H4 (cell line): ENCODE data around the gene PPM1L. TPM values are rescaled to one million over a fixed set of nuclear protein-coding genes. Genes with fewer than 3 reads are reported as not detected.

Source experiments
- DNase-seq: peaks from one replicate; pipeline ENCODE4 v3.0.0-alpha.2; 2015; ENCODE audit warnings: low spot score
- total RNA-seq: library from RNA; depleted of rRNA; stranded (reverse); fragments of >200 nt; shearing (Covaris generic); gene quantifications from 2 replicates; pipeline ENCODE4 v1.2.3, GENCODE V29; 2014

The PPM1L gene
- total RNA-seq, 1 experiment from 2014 or later: 1.6 TPM

DNA sequence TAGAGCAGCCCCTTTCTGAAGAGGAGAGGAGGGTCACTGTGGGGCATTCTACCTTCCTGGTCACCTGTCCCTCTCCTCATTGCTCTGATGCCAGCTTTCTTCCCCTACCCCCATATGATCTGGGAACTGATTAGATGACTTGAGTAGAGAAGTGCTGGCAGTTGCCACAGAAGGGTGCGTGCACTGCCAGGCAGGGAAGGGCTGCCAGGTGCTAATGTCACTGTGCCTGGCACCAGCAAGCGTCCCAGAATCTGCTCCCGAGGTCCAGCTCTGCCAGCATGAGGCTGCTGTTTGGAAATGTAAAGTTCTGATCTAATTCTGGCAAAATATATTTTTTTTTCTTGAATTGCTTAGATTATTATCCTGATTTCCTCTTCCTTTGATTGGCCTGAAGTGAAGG lies 52.8 kb downstream of the PPM1L start:
- no peak for DNase-seq

DNA sequence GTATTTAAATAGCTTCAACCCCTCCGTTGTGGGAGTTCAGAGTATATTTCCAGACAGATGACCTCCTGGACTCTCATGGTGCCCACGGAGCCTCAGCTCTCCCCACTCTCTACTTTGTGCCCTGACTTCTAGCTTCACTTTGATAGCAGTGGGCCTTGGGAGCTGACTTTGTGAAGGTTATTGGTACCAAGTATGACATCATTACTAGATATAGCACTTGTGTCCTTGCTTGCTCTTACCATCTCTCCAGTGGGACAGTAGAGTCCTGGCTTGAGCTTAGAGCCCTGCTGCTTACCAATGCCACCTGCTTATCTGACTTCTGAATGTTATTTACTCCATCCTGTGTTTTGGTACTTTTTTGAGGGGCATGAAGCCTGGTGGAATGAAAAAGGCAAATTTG lies 53.4 kb downstream of the PPM1L start:
- DNase-seq: no peak

DNA sequence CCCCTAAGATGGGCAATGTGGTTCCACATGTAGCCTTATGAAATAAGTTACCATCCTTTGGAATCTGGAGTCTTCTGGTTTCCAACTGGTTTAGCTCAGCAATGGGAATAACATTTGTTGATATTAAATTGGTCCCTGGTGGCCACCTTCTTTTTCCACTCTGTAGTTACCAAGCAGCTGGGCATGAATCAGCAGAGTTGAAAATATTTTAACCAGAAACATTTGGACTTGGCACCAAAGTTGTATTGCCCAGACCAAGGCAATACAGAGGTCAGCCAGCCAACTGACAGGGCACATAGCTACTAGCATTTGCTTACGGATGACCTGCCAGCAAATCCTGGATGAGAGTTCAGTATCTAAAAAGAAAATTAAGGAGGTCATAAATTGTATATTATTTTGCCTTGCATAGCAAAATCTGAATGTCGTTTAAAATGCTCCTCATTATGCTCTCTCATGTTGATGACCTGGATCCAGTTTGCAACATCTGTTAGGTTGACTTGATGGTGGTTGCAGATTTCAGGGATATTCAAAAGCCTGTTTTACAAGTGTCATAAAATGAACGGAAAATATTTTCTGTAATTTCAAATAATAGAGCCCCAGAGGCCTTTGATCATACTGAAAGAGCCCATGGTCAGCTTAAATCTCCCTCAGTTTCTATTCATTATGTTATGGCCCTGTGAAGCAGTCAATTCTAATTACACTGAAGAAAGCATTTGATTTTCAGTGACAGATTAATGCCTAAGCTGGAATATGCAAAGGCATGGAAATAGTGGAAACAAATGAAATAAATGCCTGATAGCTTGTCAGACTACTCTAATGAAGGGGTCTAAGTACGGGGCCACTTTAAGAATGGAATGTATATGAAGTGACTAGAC lies 54.6 kb downstream of the PPM1L start:
- DNase-seq: peak; percentile 68

DNA sequence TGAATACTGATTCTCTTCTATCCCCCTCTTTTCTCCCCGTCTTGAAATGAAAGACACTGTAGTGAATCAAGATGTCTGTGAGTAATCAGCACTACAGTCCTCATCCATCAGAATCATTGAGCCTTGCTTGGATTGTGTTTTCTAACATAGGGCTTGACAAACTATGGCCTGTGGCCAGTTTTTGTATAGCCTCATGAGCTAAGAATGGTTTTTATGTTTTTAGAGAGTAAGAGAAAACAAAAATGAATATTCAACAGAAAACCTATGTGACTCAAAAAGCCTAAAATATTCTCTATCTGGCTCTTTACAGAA lies 55.2 kb downstream of the PPM1L start:
- no peak for DNase-seq

DNA sequence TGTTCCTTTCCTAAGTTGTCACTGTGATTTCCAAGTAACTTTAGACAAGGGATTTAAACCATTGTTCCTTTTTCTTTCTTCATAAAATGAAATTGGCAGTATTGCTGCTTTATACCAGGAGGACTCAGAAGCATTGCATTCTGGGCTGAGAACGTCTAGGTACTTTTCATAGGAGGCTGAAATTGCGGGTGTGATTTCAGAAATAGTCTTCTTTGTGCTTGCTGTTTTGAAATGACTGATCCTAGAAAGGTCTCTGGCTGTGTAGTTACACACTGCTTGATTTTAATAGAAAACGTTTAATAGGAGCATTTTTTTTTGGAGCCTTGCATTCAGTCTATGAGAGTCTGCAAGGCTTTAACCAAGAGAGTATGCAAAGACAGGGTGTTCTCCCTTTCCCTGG lies 56.3 kb downstream of the PPM1L start:
- no peak for DNase-seq

DNA sequence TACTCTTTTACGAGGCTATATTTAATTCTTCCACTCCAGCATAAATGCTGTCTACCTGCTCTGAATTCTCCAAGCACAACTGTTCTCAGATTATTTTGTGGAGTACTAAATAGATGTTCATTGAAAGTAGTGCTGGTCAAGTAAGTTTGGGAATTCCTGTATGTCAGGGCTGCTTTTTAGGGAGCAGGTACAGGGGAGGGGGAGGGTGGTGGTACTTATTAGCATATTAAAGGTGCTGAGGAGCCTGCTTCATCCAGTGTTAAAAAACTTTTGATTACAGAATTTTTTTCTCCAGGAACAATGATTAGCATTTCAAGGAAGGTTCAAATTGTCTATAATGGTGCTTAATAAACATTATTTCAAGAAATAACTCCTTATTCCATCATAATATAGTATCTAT lies 59.2 kb downstream of the PPM1L start:
- DNase-seq: no peak

DNA sequence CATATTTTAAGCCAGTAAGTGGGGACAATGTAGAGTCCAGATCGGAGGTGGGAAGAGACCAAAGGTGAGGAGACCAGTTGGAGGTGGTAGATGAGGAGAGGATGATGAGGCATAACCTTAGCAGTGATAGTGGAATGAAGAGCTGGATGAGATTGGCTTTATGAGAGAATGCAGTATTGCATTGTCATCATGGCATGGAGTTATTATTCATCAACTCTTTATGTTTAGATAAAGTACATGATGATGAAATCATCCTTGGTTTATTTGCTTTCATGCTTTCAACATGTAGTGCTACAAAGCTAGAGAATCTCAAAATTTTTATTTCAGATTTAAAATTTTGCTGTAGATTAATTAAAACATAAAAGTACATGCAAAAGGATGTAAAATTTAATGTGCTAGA lies 64.0 kb downstream of the PPM1L start:
- DNase-seq: no peak

DNA sequence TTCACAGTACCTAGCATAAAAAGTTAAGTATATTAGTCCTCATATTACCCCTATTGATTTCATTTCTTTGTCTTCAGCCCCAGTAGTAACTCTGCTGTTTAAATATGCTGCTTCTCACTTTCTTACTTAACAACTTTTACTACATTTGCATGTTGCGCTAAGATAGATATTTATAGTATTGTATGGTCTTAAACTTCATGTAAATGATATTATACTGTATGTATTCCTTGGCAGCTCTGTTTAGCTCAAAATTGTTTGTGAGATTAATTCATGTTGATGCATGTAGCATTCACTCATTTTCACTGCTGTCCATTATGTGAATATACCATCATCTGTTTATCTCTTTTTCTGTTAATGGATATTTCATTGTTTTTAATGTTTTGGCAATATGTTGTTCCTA lies 64.4 kb downstream of the PPM1L start:
- DNase-seq: no peak

DNA sequence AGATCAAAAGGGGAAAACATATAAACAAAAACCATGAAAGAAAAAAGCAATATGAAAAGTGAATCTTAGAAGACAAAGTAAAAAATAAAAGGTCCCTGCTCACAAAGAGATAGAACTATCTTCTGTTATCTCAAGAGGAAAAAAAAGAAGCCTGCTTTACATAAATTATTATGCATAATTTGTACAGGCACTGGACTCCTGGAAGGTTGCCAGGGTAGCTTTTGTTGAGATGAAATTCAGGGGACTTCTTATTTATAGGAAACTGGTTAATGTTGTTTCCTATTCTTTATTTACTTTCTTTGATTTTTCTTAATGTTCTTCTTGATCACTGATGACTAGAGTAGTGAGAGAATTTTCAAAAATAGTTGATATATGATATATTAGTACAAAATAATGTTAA lies 66.9 kb downstream of the PPM1L start:
- DNase-seq: no peak

DNA sequence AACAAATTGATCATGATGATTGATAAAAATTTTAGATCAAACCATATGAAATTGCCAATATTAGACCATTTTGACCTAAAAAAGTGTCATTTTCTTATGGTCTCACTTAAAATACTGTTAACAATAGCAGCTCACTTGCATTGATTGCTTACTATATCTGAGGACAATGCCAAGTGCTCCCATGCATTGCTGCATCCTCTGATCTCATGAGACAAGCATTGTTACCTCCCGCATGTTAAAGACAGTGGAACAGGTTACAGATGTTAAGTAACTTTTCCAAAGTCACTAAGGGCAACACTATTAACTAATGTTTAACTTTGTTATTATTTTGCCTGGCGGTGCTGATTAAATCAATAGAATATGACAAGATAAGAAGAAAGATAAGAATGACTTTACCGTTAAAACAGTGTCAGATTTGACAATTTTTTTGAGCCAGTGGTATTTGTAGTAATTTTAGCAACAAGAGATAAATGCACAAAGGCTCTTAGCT lies 69.3 kb downstream of the PPM1L start:
- no peak for DNase-seq

DNA sequence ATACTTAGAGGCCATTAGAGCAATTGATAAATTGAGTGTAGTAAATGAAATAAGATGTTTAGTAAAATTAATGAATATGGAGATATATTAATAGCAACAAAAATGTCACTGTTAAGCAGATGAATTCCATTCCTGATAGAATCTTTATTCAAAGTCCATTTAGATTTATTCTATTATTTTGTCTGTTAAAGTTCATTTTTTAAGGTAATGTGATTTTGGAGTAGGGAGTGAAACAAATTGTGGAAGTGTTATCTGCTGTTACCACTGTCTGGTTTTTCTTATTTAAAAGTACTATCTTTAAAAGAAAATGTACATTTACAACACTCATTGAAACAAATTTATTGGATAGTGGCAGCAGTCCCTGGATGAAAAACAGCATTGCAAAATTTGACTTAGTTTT lies 70.4 kb downstream of the PPM1L start:
- DNase-seq: no peak

DNA sequence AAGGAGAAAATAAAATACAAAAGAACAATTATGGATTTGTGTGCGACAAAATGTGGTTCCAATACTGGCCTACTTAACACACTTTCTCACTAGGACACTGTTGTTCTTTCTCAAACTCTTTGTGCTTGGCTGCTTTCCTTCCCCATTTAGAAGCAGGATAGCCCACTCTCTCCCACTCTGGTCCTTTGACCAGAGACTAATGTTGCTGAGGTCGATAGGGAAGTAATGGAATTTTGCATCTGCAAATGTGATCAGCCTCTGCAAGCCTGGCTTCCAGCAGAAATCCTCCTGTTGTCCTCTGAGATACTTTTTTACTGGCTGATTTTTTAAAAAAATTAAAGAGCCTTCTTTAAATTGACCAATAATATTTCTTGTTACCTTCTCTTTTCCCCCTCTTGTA lies 71.0 kb downstream of the PPM1L start:
- no peak for DNase-seq

DNA sequence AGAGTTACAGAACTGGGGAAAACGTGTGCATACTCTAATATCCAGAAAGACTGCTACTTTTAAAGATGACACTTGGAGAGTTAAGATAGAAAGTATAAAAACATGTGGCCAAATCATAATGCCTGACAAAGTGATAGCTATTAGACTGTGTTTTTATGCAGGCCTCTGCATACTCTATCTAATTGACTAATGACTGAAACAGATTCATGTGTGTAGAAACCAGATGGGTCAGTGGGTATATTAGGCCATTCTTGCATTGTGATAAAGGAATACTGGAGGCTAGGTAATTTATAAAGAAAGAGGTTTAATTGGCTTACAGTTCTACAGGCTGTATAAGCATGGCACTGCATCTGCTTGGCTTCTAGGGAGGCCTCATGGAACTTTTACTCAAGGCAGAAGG lies 71.5 kb downstream of the PPM1L start:
- no peak for DNase-seq

DNA sequence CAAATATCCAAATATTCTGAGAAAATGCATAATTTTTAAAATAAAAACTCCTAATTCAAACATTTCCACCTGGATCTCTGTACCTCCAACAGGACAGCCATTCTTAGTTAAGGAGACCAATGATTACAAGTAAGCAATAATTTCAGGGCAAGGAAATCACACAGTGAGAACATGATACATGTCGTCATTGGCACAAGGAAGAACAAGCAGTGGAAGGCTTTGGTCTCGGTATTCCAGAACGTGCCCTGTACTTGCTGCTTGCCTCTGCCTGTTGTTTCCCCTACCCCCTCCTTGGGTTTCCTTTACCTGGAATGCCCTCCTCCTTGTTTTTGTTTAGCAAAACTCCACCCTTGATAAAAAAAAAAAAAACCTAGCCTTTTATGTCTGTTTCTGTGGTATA lies 72.8 kb downstream of the PPM1L start:
- DNase-seq: no peak

DNA sequence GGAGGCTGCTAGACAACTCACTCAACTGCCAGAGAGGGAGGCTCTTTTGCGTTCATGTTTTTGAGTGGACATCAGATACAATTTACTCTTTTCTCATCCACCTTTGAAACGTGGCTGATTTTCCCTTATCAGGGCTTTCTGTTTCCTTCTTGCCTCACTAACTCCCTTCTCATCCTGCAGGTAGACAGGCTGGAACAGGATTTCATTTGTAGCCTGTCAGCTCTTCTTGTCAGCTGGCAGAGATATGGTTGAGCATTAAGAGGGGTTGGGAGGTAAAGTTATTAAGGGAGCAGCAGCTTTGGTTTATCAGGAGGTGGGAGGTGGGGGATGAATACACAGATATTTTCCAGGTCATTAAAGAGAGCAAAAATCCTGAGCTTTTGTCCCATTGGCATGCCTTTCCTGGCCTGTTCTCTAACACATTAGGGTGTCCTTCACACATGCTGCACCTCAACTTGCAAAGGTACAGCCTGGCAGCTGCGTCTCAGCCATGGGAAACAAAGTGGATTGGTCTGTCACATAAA lies 73.5 kb downstream of the PPM1L start:
- no peak for DNase-seq

DNA sequence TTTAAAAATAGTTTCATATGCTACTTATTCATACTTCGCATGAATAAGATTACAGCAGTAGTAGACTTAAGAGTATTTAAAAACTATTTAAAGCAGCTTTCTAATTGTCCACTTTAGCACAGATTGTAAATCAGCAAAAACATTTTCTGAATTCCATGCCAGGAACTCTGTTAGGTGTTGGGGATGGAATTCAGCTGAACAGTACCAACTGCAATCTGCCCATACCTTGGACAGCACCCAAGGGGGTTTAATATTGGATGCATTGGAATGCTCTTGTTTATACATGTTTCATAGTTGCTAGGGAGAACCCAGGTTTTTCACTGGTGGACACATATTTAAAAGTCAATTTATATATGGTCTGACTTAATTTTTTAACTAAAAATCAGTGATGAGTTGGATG lies 74.8 kb downstream of the PPM1L start:
- DNase-seq: no peak

DNA sequence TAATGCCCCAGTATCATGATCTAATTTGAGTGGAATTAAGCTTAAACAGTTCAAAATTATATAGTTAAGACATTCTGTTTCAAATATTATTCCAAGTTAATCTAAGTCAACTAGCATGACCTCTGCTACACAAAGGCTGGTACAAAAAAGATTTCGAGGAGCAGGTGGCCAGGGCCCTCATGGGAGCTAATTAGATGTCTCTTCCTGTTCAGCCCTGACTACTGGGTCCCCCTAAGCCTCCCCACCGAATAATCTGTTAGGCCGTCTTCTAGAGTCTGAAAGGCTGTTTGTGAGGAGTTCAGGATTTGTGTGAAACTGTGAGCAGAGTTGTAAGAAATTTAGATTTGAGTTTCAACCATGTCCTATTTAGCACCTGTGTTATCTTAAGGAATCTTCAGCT lies 75.4 kb downstream of the PPM1L start:
- no peak for DNase-seq

DNA sequence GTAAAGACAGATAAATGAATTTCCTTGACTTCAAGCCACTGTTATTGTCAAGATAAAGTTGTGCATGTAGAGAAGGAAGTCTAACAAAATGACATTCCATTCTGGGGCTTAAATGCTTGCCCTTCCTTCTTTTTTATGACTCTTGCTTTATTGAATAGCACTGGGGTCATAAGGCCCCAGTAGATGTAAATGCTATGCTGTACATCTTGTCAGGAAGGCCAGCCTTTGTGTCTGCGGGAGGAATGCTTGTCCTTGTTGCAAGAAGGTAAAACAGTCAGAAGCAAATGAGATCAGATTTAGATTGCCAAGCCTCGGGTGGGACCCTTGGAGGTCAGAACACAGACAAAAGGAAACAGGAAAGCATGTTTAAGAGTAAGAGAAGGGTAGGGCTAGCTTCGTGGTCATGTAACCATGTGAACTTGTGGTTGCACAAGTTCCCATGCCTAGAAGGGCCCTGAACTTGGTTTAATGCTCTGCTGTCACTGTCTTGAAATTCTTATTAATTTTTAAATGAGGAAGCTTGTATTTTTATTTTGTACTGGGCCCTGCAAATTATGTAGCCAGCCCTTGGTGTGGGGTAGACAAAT lies 81.5 kb downstream of the PPM1L start:
- no peak for DNase-seq

DNA sequence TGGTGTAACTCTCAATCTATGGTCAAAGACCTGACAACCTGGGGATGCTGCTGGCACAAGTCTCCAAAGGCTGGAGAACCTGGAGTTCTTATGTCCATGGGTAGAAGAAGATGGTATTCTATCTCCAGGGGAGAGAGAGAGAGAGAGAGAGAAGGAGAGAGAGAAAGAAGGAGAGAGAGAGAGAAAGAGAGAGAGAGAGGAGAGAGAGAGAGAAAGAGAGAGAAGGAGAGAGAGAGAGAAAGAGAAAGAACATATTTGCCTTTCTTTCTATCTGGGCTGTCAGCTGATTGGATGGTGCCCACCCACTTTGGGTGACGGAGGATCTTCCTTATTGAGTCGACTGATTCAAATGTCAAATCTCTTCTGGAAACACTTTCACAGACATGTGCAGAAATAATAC lies 84.6 kb downstream of the PPM1L start:
- DNase-seq: no peak

DNA sequence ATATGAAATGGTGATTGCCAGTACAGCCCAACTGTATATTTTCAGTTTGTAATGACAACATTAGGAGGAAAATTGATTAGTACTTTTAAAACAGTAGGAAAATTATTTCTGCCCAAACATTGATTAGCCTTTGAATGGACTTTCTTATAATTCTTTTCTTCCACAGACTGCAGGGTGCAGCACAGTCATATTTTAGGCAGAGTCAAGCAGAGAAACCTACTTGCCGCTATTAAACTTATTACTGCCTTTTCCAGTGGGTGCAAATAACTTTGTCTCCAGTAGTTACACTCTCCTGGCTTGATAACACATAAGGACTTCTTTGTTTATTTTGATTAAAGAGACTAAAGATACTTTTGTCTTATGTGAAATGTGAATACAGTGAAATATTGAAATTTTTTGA lies 85.4 kb downstream of the PPM1L start:
- no peak for DNase-seq

DNA sequence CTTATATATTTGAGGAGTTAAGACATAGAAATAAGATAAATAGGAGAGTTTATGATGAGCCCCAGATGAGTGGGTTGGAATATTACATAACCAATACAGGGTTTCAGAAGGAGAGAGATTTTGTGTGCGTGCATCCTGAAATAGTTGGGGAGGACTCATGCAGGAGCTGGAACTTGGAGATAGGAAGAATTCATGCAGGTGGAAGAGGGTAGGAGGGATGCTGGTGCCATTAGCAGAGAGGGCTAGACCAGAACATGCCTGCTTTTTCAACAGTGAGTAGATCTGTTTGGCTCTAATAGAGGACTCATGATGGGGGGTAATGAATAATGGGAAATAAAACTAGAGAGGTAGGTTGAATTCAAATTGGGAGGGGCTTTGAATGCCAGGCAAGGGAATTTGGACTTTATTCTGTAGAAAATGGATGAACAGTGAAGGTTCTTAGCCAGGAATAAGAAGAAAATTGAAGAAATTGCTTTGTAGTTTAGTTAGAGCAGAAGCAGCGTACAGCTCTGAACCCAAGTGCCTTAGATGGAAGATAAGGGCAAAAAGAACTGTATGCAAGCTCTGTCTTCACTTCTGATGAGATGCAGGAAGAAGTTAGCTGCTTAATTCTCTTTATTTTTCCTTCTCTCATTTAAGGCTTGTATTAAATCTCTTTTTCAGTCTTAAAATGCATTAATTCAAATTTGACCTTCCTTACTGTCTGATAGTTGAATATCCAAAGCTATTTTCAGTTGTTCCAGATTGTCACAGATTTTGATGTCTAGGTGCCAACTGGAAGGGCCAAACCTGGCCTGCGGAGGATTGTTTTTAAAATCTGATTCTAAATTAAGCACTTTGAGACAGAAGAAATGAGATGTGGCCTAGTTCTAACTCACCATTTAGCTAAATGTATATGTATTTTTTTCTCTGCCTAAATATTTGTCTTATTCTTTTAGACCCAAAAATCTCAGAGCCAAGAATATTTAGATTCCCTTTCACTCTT lies 86.3 kb downstream of the PPM1L start:
- DNase-seq: no peak

DNA sequence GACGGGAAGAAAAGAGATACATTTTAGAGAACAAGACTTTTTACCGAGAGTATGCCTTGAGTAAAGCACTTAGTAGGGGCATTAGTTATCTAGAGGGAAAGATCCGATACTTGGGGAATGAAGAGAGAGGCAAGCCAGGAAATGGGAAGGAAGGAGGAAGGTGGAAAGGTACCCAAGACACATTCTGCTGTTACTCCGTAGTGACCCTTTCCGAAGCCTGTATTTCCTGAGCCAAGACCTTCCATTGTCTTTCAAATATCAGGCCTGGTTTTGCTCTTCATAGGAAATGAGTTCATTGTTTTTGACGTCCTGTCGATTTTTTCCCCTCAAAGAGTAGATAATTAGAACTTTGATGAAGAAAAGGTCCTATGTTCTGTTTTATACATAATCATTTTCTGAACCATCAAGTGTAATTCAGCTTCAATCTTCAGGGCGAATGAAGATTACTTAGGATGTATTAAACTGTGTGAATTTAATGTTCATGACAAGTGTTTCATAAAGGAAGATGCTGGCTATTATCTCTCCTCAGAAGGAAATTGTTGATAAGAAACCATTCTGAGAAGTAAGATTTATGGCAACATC lies 95.7 kb downstream of the PPM1L start:
- no peak for DNase-seq
